HG03354 (cell line): ENCODE results near the gene SLCO1C1.
"Not testable (repeated sequence)": the region's sequence is repeated elsewhere in the genome, so short reads cannot be mapped to it uniquely, and the experiment has no call there.

Experiments used
- ATAC-seq: cut with Tn5 transposase; IDR thresholded peaks from one replicate; pipeline ENCODE4 v1.9.1; 2021; ENCODE audit warnings: mild to moderate bottlenecking; ENCODE audit not compliant: unreplicated experiment, poor library complexity, severe bottlenecking

SLCO1C1 gene

GRCh38 chr12:20695232-20695631 lies at the start of gene SLCO1C1:
Gene SLCO1C1, plus strand, starts transcription at chr12:20695332. Its CDS starts 4,245 bp downstream, at chr12:20699577.
- no peak for ATAC-seq

- no peak for ATAC-seq
These were observed 48.8 kb upstream of the SLCO1C1 start for GRCh38 chr12:20646239-20646827.

GRCh38 chr12:20653871-20654270 lies 41.3 kb upstream of the SLCO1C1 start:
- no peak for ATAC-seq

- no peak for ATAC-seq
These were observed 38.5 kb upstream of the SLCO1C1 start for GRCh38 chr12:20656600-20656999.

GRCh38 chr12:20657496-20657895 lies 37.6 kb upstream of the SLCO1C1 start:
- ATAC-seq = no peak

- no peak for ATAC-seq
These were observed 13.8 kb upstream of the SLCO1C1 start for GRCh38 chr12:20681334-20681733.

GRCh38 chr12:20696181-20696905 lies 1.2 kb downstream of the SLCO1C1 start:
- no peak for ATAC-seq

- no peak for ATAC-seq
These were observed 6.0 kb downstream of the SLCO1C1 start for GRCh38 chr12:20701106-20701505.

GRCh38 chr12:20704860-20705259 lies 9.7 kb downstream of the SLCO1C1 start:
- no peak for ATAC-seq

- no peak for ATAC-seq
These were observed 16.7 kb downstream of the SLCO1C1 start for GRCh38 chr12:20711846-20712245.

GRCh38 chr12:20716037-20716436 lies 20.9 kb downstream of the SLCO1C1 start:
- ATAC-seq = no peak

- no peak for ATAC-seq
These were observed 21.9 kb downstream of the SLCO1C1 start for GRCh38 chr12:20716985-20717384.

GRCh38 chr12:20718294-20718693 lies 23.2 kb downstream of the SLCO1C1 start:
- ATAC-seq = no peak

- no peak for ATAC-seq
These were observed 27.0 kb downstream of the SLCO1C1 start for GRCh38 chr12:20722142-20722541.

- no peak for ATAC-seq
These were observed 36.1 kb downstream of the SLCO1C1 start for GRCh38 chr12:20731274-20731673.

GRCh38 chr12:20740972-20741371 lies 45.8 kb downstream of the SLCO1C1 start:
- no peak for ATAC-seq

- no peak for ATAC-seq
These were observed 53.1 kb downstream of the SLCO1C1 start for GRCh38 chr12:20748198-20748597.

GRCh38 chr12:20751046-20751445 lies 55.9 kb downstream of the SLCO1C1 start:
- ATAC-seq = no peak

GRCh38 chr12:20777420-20777819 lies 82.3 kb downstream of the SLCO1C1 start:
- no peak for ATAC-seq

- no peak for ATAC-seq
These were observed 83.8 kb downstream of the SLCO1C1 start for GRCh38 chr12:20778969-20779368.

GRCh38 chr12:20779971-20780370 lies 84.8 kb downstream of the SLCO1C1 start:
- ATAC-seq = not testable (repeated sequence)
